ENCODE measurements around the gene SETD6. TPM values are rescaled to one million over a fixed set of nuclear protein-coding genes. Genes with fewer than 3 reads are reported as not detected.

Gene SETD6
- total and polyA plus RNA-seq, 2 of the 13 experiments (the other 11 are each of a cell fraction or from before 2014, with no cell fraction given) = 24.0 to 25.7 TPM

DNA sequence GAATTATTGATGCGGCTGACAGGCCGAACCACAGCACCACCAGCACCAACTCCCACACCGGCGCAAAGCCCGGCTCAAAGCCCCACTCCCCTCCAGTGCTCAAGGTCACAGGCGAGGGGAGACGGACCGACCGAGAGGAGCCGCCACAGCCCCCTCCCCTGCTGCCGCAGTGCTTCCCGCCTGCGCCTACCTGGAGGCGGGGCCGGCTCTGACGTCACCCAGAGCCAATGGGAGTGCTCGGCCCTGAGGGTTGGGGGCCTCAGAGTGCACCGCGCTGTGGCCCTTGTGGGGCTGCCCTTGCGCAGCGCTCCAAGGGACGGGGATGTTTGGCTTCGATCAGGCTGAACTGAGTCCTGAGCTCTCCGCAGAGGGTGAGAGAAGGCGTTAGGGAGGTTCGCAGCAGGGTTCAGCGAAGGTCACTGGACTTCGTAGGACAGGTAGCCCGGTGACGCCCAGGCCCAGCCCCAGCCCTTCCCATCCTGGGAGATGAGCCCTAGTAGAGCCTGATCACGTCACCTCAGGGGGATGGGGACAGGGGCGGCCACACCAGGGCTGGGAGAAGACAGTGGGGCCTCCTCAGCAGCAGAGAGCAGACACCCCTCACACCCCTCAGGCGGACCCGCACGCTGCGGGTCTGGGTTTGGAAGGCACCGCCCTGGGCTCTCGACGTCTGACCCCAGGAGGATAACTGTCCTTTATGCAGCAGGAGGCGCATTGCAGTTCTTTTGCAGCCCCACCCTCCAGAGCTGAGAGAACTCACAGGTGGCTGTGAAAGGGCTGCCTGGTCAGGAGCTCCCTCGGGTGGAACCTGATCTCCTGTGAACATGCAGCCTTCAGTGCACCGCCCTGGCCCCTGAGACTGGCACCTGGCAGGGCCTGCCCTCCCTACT, 13.8 kb upstream of the SETD6 start (continued):
- TF ChIP-seq, protein P1, sequence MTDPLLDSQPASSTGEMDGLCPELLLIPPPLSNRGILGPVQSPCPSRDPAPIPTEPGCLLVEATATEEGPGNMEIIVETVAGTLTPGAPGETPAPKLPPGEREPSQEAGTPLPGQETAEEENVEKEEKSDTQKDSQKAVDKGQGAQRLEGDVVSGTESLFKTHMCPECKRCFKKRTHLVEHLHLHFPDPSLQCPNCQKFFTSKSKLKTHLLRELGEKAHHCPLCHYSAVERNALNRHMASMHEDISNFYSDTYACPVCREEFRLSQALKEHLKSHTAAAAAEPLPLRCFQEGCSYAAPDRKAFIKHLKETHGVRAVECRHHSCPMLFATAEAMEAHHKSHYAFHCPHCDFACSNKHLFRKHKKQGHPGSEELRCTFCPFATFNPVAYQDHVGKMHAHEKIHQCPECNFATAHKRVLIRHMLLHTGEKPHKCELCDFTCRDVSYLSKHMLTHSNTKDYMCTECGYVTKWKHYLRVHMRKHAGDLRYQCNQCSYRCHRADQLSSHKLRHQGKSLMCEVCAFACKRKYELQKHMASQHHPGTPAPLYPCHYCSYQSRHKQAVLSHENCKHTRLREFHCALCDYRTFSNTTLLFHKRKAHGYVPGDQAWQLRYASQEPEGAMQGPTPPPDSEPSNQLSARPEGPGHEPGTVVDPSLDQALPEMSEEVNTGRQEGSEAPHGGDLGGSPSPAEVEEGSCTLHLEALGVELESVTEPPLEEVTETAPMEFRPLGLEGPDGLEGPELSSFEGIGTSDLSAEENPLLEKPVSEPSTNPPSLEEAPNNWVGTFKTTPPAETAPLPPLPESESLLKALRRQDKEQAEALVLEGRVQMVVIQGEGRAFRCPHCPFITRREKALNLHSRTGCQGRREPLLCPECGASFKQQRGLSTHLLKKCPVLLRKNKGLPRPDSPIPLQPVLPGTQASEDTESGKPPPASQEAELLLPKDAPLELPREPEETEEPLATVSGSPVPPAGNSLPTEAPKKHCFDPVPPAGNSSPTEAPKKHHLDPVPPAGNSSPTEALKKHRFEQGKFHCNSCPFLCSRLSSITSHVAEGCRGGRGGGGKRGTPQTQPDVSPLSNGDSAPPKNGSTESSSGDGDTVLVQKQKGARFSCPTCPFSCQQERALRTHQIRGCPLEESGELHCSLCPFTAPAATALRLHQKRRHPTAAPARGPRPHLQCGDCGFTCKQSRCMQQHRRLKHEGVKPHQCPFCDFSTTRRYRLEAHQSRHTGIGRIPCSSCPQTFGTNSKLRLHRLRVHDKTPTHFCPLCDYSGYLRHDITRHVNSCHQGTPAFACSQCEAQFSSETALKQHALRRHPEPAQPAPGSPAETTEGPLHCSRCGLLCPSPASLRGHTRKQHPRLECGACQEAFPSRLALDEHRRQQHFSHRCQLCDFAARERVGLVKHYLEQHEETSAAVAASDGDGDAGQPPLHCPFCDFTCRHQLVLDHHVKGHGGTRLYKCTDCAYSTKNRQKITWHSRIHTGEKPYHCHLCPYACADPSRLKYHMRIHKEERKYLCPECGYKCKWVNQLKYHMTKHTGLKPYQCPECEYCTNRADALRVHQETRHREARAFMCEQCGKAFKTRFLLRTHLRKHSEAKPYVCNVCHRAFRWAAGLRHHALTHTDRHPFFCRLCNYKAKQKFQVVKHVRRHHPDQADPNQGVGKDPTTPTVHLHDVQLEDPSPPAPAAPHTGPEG (CRISPR knock-in tag; IDR thresholded peaks at IDR 0.05) = no peak
- TF ChIP-seq PHF8 (CRISPR knock-in tag; IDR thresholded peaks at IDR 0.05) = no peak; the same call in 1 of the 2 replicates
- TF ChIP-seq MEIS2 (CRISPR knock-in tag; IDR thresholded peaks at IDR 0.05) = peak; percentile 67; the same call in 1 of the 2 replicates
- no peak for TF ChIP-seq POLR2G (IDR thresholded peaks at IDR 0.05; ENCODE audit: low read depth, low read length)
- TF ChIP-seq ZNF326 (CRISPR knock-in tag; IDR thresholded peaks at IDR 0.05; ENCODE audit: borderline replicate concordance) = no peak
- TF ChIP-seq NFYC (CRISPR knock-in tag; IDR thresholded peaks at IDR 0.05) = peak; percentile 69
- TF ChIP-seq, protein P2, sequence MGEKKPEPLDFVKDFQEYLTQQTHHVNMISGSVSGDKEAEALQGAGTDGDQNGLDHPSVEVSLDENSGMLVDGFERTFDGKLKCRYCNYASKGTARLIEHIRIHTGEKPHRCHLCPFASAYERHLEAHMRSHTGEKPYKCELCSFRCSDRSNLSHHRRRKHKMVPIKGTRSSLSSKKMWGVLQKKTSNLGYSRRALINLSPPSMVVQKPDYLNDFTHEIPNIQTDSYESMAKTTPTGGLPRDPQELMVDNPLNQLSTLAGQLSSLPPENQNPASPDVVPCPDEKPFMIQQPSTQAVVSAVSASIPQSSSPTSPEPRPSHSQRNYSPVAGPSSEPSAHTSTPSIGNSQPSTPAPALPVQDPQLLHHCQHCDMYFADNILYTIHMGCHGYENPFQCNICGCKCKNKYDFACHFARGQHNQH (CRISPR knock-in tag; IDR thresholded peaks at IDR 0.05) = no peak
- TF ChIP-seq, protein P3, sequence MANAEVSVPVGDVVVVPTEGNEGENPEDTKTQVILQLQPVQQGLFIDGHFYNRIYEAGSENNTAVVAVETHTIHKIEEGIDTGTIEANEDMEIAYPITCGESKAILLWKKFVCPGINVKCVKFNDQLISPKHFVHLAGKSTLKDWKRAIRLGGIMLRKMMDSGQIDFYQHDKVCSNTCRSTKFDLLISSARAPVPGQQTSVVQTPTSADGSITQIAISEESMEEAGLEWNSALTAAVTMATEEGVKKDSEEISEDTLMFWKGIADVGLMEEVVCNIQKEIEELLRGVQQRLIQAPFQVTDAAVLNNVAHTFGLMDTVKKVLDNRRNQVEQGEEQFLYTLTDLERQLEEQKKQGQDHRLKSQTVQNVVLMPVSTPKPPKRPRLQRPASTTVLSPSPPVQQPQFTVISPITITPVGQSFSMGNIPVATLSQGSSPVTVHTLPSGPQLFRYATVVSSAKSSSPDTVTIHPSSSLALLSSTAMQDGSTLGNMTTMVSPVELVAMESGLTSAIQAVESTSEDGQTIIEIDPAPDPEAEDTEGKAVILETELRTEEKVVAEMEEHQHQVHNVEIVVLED (CRISPR knock-in tag; IDR thresholded peaks at IDR 0.05; ENCODE audit: borderline replicate concordance) = no peak
- peak; percentile 38 for TF ChIP-seq HNRNPLL (IDR thresholded peaks at IDR 0.05; ENCODE audit: low read depth, low read length, poor library complexity, severe bottlenecking)
- TF ChIP-seq, protein P4, sequence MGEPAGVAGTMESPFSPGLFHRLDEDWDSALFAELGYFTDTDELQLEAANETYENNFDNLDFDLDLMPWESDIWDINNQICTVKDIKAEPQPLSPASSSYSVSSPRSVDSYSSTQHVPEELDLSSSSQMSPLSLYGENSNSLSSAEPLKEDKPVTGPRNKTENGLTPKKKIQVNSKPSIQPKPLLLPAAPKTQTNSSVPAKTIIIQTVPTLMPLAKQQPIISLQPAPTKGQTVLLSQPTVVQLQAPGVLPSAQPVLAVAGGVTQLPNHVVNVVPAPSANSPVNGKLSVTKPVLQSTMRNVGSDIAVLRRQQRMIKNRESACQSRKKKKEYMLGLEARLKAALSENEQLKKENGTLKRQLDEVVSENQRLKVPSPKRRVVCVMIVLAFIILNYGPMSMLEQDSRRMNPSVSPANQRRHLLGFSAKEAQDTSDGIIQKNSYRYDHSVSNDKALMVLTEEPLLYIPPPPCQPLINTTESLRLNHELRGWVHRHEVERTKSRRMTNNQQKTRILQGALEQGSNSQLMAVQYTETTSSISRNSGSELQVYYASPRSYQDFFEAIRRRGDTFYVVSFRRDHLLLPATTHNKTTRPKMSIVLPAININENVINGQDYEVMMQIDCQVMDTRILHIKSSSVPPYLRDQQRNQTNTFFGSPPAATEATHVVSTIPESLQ (CRISPR knock-in tag; conservative IDR thresholded peaks at IDR 0.05) = no peak
- TF ChIP-seq ZMAT3 (CRISPR knock-in tag; conservative IDR thresholded peaks at IDR 0.05) = no peak
- TF ChIP-seq DNMT3B (CRISPR knock-in tag; conservative IDR thresholded peaks at IDR 0.05) = no peak
- no peak for TF ChIP-seq DPF2 (CRISPR knock-in tag; IDR thresholded peaks at IDR 0.05; ENCODE audit: borderline replicate concordance, low read depth)
- TF ChIP-seq ZFP36L1 (CRISPR knock-in tag; IDR thresholded peaks at IDR 0.05) = no peak
- no peak for TF ChIP-seq ZBTB1 (CRISPR knock-in tag; IDR thresholded peaks at IDR 0.05; ENCODE audit: borderline replicate concordance)
- TF ChIP-seq, protein P5, sequence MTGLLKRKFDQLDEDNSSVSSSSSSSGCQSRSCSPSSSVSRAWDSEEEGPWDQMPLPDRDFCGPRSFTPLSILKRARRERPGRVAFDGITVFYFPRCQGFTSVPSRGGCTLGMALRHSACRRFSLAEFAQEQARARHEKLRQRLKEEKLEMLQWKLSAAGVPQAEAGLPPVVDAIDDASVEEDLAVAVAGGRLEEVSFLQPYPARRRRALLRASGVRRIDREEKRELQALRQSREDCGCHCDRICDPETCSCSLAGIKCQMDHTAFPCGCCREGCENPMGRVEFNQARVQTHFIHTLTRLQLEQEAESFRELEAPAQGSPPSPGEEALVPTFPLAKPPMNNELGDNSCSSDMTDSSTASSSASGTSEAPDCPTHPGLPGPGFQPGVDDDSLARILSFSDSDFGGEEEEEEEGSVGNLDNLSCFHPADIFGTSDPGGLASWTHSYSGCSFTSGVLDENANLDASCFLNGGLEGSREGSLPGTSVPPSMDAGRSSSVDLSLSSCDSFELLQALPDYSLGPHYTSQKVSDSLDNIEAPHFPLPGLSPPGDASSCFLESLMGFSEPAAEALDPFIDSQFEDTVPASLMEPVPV (CRISPR knock-in tag; IDR thresholded peaks at IDR 0.05) = no peak

Data from HepG2 (cell line).